BJ (cell line): ENCODE data around the gene TNFAIP1. TPM values are rescaled to one million over a fixed set of nuclear protein-coding genes. Genes with fewer than 3 reads are reported as not detected.

ENCODE experiments used
- CTCF ChIA-PET: fragments of 350-600 bp; formaldehyde crosslinking; extraction: SDS; loops from one replicate; lab custom pipeline; 2021; ENCODE audit warnings: antibody characterized with exemption, inconsistent platforms; lab: Yijun Ruan, JAX
- POLR2A ChIA-PET: fragments of 300-600 bp; sonication (Branson Sonifier 250); formaldehyde crosslinking; extraction: SDS; loops from one replicate; lab custom pipeline; 2021; ENCODE audit warnings: antibody characterized with exemption; lab: Charles Lee
- DNase-seq: peaks from one replicate; pipeline ENCODE4 v3.0.0-alpha.2; 2011; ENCODE audit warnings: low read depth
- H3K27me3 ChIP-seq: 2 replicates; pipeline ENCODE4 v1.6.0; 2011; ENCODE audit warnings: low read length; ENCODE audit not compliant: control insufficient read depth, insufficient read depth
- H3K36me3 ChIP-seq: 2 replicates; pipeline ENCODE4 v1.5.1; 2011; ENCODE audit warnings: low read length; ENCODE audit not compliant: control insufficient read depth, insufficient read depth
- H3K4me3 ChIP-seq: 2 replicates; pipeline ENCODE4 v1.5.1; 2011; ENCODE audit warnings: low read depth, mild to moderate bottlenecking, control low read depth, low read length
- CTCF ChIP-seq: IDR thresholded peaks from 2 replicates; pipeline ENCODE4 v1.5.1; 2011; ENCODE audit warnings: low read depth, mild to moderate bottlenecking, control low read depth, inconsistent platforms, low read length, moderate library complexity; ENCODE audit not compliant: insufficient read depth
- polyA plus RNA-seq: library from polyadenylated mRNA; depleted of rRNA; stranded (reverse); fragments of >200 nt; gene quantifications from 2 replicates; pipeline ENCODE4 v1.2.3, GENCODE V29; 2011

Gene TNFAIP1
- polyA plus RNA-seq, 1 experiment: 166 TPM

- Histone ChIP-seq H3K27me3 (no peaks in the 10 kb centered on the region), H3K4me3 (no peak overlapping the region), H3K36me3 (peaks cover 48% of the 10 kb centered on the region)
- ChIA-PET POLR2A (no interaction called here), CTCF (interaction anchor here (0.9 kb wide), 1 partner anchor 449 kb away, joined by 3 read pairs; no protein-coding TSS in a partner anchor)
- DNase-seq: no peak
- no peak for TF ChIP-seq CTCF
These were observed 6.0 kb downstream of the TNFAIP1 start for GRCh38 chr17:28341516-28341915.

DNA sequence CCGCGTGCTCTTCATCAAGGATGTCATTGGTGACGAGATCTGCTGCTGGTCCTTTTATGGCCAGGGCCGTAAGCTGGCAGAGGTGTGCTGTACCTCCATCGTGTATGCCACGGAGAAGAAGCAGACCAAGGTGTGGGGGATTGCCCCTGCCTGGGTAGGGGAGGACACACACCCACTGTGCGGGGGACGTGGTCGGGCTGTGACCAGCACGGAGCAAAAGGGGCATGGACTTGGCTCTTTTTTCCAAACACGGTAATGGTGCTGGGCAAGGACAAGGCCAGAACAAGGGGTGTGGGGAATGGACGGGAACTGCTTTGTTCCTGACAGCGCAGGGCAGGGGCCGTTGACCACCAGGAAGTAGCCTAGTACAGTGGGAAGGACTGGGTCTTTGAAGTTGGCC lies 6.8 kb downstream of the TNFAIP1 start:
- H3K36me3 ChIP-seq: peaks cover 48% of the 10 kb centered on the region
- H3K4me3 ChIP-seq: no peak overlapping the region
- POLR2A ChIA-PET: no interaction called here
- CTCF ChIA-PET: no interaction called here
- TF ChIP-seq CTCF: no peak
- no peaks in the 10 kb centered on the region for H3K27me3 ChIP-seq
- DNase-seq: no peak

DNA sequence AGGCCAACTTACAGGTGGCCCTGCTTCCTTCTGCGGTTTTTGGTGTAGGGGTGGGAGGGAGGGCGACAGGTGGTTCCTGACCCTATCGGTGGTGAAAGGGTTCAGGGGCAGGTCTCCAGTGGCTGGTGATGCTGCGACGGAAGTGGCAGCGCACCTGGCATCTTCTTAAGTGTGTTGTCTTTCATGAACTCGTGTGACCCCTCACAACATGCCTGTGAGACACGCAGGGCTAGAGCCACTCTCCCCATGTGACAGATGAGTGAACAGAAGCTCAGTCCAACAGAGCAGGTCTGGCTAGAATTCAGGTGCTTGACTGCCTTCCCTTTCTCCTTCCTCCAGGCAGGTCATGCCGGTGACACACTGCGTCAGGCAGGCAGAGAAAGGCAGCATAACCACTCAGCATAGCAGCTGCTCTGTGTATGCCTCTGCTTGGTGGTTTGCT lies 8.0 kb downstream of the TNFAIP1 start:
- ChIA-PET CTCF (interaction anchor here (0.5 to 1.1 kb wide), 2 partner anchors 92 to 1095 kb away, joined by 3 read pairs; no protein-coding TSS in a partner anchor), POLR2A (no interaction called here)
- no peaks in the 10 kb centered on the region for H3K27me3 ChIP-seq
- TF ChIP-seq CTCF: no peak
- peaks cover 52% of the 10 kb centered on the region for H3K36me3 ChIP-seq
- no peak overlapping the region for H3K4me3 ChIP-seq
- DNase-seq: no peak

GRCh38 chr17:28344011-28344410 lies 8.4 kb downstream of the TNFAIP1 start:
- peaks cover 56% of the 10 kb centered on the region for H3K36me3 ChIP-seq
- CTCF ChIA-PET: interaction anchor here (1.1 kb wide), 1 partner anchor 92 kb away, joined by 3 read pairs; no protein-coding TSS in a partner anchor
- TF ChIP-seq CTCF: no peak
- no peaks in the 10 kb centered on the region for H3K27me3 ChIP-seq
- POLR2A ChIA-PET: no interaction called here
- H3K4me3 ChIP-seq: no peak overlapping the region
- no peak for DNase-seq

GRCh38 chr17:28344435-28344901 lies 8.9 kb downstream of the TNFAIP1 start:
- no peak for TF ChIP-seq CTCF
- H3K36me3 ChIP-seq: peaks cover 53% of the 10 kb centered on the region
- POLR2A ChIA-PET: no interaction called here
- DNase-seq: no peak
- H3K27me3 ChIP-seq: no peaks in the 10 kb centered on the region
- no peak overlapping the region for H3K4me3 ChIP-seq
- CTCF ChIA-PET: no interaction called here
